GM12891 (cell line): ENCODE data around the gene TM9SF1.

Source experiments
- POLR2A ChIP-seq: IDR thresholded peaks from 2 replicates; pipeline ENCODE4 v1.6.1; 2011; ENCODE audit warnings: low read depth, low read length, control low read depth
- SPI1 ChIP-seq: IDR thresholded peaks from 2 replicates; pipeline ENCODE4 v1.6.1; 2011; ENCODE audit warnings: low read depth, low read length, control low read depth

- TF ChIP-seq POLR2A (no peak), SPI1 (no peak)
Observed at GRCh38 chr14:24164518-24164991, 30.7 kb downstream of the TM9SF1 start.
